Heart left ventricle (tissue), 13 donors: ENCODE results near the gene STRA8.

Experiments used
- POLR2A ChIP-seq, 2 donors: fragments of 450-650 bp; IDR thresholded peaks; one replicate each; pipeline ENCODE4 v1.6.1; 2017; ENCODE audit warnings: antibody characterized with exemption in 2 of 2, mild to moderate bottlenecking in 2 of 2, moderate library complexity in 2 of 2
- TF ChIP-seq, protein P1 (sequence below), 12 donors: fragments of 200-600 bp; sonication (generic) in 4 of 12; IDR thresholded peaks; one replicate each; pipeline versions ENCODE4 v1.5.0 to v1.8.0; 2018 to 2022; ENCODE audit warnings: antibody characterized with exemption in 12 of 12, mild to moderate bottlenecking in 5 of 12
- donor health status: ischemic (EF 13 %, LVEDD 7.1; RV severe dilation, severe dysfunction).
- donor health status: DM: no; HTN: yes; CAD: no.
- donor health status: DM: no; HTN: no; CAD: no.
- donor health status: ischemic (EF 25% LVEDD 6.9; RV normal size, moderate dysfunction).
- donor health status: ischemic (EF 25% LVEDD 5.7; RV mildly dilated, moderate dysfunction).
- donor health status: ischemic (EF 35%, LVEDD 5.7; RV mildly dilated, moderate dysfunction).
- donor health status: nonischemic (EF 11% LVEDD 7.7; RV severe dilation, severe dysfunction).
- donor health status: DM: yes; HTN: yes; CAD: no.
- donor health status: PGD.
- donor health status: ischemic (EF 29% LVEDD 5.4; RV normal size, mild dysfunction).
- donor health status: nonischemic (EF 23%, LVEDD 6.1; RV moderate dilation, normal function).

DNA sequence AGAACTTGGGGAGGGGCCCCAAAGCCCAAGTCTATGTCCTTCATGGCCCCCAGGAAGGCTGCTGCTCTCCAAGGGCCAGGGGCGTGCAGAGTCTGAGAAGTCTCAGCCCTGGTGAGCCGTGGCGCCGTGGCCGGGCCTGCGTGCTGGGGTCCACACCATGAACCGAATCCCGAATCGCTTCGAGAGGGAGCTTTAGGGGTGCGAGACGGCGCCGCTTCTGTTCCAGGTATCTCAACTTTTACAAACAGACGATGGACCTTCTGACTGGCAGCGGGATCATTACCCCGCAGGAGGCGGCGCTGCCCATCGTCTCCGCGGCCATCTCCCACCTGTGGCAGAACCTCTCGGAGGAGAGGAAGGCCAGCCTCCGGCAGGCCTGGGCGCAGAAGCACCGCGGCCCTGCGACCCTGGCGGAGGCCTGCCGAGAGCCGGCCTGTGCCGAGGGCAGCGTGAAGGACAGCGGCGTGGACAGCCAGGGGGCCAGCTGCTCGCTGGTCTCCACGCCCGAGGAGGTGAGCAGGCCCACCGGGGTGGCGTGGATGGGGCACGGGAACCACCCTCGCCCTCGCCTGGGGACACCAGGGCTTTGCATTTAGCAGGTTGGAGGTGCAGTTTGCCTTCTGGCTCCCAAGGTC is 12.7 kb downstream of the STRA8 start:
- TF ChIP-seq, protein P1, sequence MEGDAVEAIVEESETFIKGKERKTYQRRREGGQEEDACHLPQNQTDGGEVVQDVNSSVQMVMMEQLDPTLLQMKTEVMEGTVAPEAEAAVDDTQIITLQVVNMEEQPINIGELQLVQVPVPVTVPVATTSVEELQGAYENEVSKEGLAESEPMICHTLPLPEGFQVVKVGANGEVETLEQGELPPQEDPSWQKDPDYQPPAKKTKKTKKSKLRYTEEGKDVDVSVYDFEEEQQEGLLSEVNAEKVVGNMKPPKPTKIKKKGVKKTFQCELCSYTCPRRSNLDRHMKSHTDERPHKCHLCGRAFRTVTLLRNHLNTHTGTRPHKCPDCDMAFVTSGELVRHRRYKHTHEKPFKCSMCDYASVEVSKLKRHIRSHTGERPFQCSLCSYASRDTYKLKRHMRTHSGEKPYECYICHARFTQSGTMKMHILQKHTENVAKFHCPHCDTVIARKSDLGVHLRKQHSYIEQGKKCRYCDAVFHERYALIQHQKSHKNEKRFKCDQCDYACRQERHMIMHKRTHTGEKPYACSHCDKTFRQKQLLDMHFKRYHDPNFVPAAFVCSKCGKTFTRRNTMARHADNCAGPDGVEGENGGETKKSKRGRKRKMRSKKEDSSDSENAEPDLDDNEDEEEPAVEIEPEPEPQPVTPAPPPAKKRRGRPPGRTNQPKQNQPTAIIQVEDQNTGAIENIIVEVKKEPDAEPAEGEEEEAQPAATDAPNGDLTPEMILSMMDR (IDR thresholded peaks at IDR 0.05): no peak
- TF ChIP-seq POLR2A (IDR thresholded peaks at IDR 0.05): no peak
